ENCODE data around the gene PPP4R1. TPM values are rescaled to one million over a fixed set of nuclear protein-coding genes. Genes with fewer than 3 reads are reported as not detected.

The PPP4R1 gene
- polyA plus RNA-seq, 1 donor from 2014 or later: 12.6 TPM

Other genes starting within 250 kb of the PPP4R1 start
- gene RALBP1, start 139.0 kb downstream of the PPP4R1 start, polyA plus RNA-seq: 49.8 TPM
- gene RAB31, start 93.7 kb upstream of the PPP4R1 start, polyA plus RNA-seq: 192 TPM

Measured in IgD-negative memory B cell (primary cell).